ENCODE measurements around the gene ICA1L. TPM values are rescaled to one million over a fixed set of nuclear protein-coding genes. Genes with fewer than 3 reads are reported as not detected.

Gene ICA1L
- total RNA-seq, 1 experiment from 2014 or later = 4.5 TPM

GRCh38 chr2:202769201-202769600, 102.4 kb downstream of the ICA1L start:
- H3K9ac ChIP-seq (ENCODE audit: extremely low read depth, insufficient read length, low read length) = no peak overlapping the region
- no peak overlapping the region for H2BK120ac ChIP-seq (ENCODE audit: low read depth, low read length, poor library complexity, severe bottlenecking)
- H3K4me3 Mint-ChIP-seq = no peak overlapping the region
- no peak overlapping the region for H3K56ac ChIP-seq (ENCODE audit: insufficient read length, low read depth, low read length)
- no peak overlapping the region for H3K14ac ChIP-seq (ENCODE audit: insufficient read depth, low read length)
- no peak overlapping the region for H3K4me2 ChIP-seq (ENCODE audit: insufficient read depth, insufficient read length, low read length)
- no peak overlapping the region for H3K4ac ChIP-seq (ENCODE audit: low read depth, low read length)
- no peak overlapping the region for H4K5ac ChIP-seq (ENCODE audit: insufficient read length, low read depth, low read length)
- no peak overlapping the region for H3K23ac ChIP-seq (ENCODE audit: insufficient read length, low read depth, low read length)
- H2AFZ ChIP-seq (ENCODE audit: low read length) = no peak overlapping the region
- no peak overlapping the region for H2BK5ac ChIP-seq (ENCODE audit: insufficient read length, low read length)
- no peaks in the 10 kb centered on the region for H3K27me3 Mint-ChIP-seq (ENCODE audit: low read depth)
- no peaks in the 10 kb centered on the region for H3K23me2 ChIP-seq (ENCODE audit: insufficient read length, low read depth, low read length, poor library complexity, severe bottlenecking)
- H2AK5ac ChIP-seq (ENCODE audit: insufficient read length, low read length) = no peak overlapping the region
- H3K79me2 ChIP-seq (ENCODE audit: insufficient read depth, low read length) = no peaks in the 10 kb centered on the region
- H3K27ac Mint-ChIP-seq = no peak overlapping the region
- no peak for TF ChIP-seq CTCF (conservative IDR thresholded peaks at IDR 0.05)
- H3K79me1 ChIP-seq (ENCODE audit: insufficient read depth, low read depth, low read length, poor library complexity, severe bottlenecking) = no peaks in the 10 kb centered on the region
- no peaks in the 10 kb centered on the region for H4K20me1 ChIP-seq (ENCODE audit: control insufficient read depth, insufficient read depth, insufficient read length)
- H3K4me1 Mint-ChIP-seq = peaks cover 17% of the 10 kb centered on the region in 2 experiments
- H2BK12ac ChIP-seq (ENCODE audit: insufficient read length, low read depth, low read length) = no peak overlapping the region
- H3K27me3 ChIP-seq (ENCODE audit: insufficient read depth, low read length) = no peaks in the 10 kb centered on the region
- H3K9me3 Mint-ChIP-seq = no peaks in the 10 kb centered on the region
- no peaks in the 10 kb centered on the region for H3K9me3 ChIP-seq (ENCODE audit: control insufficient read depth, low read depth, low read length)
- no peak overlapping the region for H3K27ac ChIP-seq (ENCODE audit: insufficient read length, low read depth, low read length)
- H2BK20ac ChIP-seq (ENCODE audit: low read depth, low read length, poor library complexity, severe bottlenecking) = no peak overlapping the region
- H3T11ph ChIP-seq (ENCODE audit: low read length) = no peak overlapping the region
- H2BK15ac ChIP-seq (ENCODE audit: low read depth, low read length) = no peak overlapping the region
- no peaks in the 10 kb centered on the region for H3K4me1 ChIP-seq (ENCODE audit: insufficient read depth, low read length)
- no peak overlapping the region for H4K8ac ChIP-seq (replicated peaks; ENCODE audit: insufficient read length, low read depth, low read length)
- H3K36me3 Mint-ChIP-seq (ENCODE audit: insufficient read depth in 1 of 3, low read depth in 3 of 3) = peaks cover 13 to 20% (median 18%) of the 10 kb centered on the region in 3 experiments; a peak in 6 of 7 replicates
- no peak overlapping the region for H3K18ac ChIP-seq (ENCODE audit: insufficient read length, low read depth, low read length)
- DNase-seq = no peak
- no peak overlapping the region for H4K91ac ChIP-seq (ENCODE audit: insufficient read length, low read depth, low read length)
